ENCODE data around the gene ATG4C.

The ATG4C gene

GRCh38 chr1:62783736-62784508 is at the start of gene ATG4C (continued):
- no peak for TF ChIP-seq ZIC2 (tag by site-specific recombination; IDR thresholded peaks at IDR 0.05)
- TF ChIP-seq ZNF549 (tag by site-specific recombination; IDR thresholded peaks at IDR 0.05): no peak
- peak; percentile 80; the same call in 1 of the 2 replicates for TF ChIP-seq ZBTB1 (tag by site-specific recombination; IDR thresholded peaks at IDR 0.05)
- TF ChIP-seq ZFP41 (tag by site-specific recombination; IDR thresholded peaks at IDR 0.05; ENCODE audit: borderline replicate concordance): no peak
- no peak for TF ChIP-seq ZNF596 (tag by site-specific recombination; IDR thresholded peaks at IDR 0.05)
- no peak for TF ChIP-seq RBAK (tag by site-specific recombination; IDR thresholded peaks at IDR 0.05)
- peak; percentile 59; the same call in 1 of the 2 replicates for TF ChIP-seq ZBTB48 (tag by site-specific recombination; IDR thresholded peaks at IDR 0.05)
- TF ChIP-seq ZNF214 (tag by site-specific recombination; IDR thresholded peaks at IDR 0.05; ENCODE audit: borderline replicate concordance): no peak
- TF ChIP-seq ZNF138 (tag by site-specific recombination; IDR thresholded peaks at IDR 0.05; ENCODE audit: borderline replicate concordance): no peak
- TF ChIP-seq, protein P1, sequence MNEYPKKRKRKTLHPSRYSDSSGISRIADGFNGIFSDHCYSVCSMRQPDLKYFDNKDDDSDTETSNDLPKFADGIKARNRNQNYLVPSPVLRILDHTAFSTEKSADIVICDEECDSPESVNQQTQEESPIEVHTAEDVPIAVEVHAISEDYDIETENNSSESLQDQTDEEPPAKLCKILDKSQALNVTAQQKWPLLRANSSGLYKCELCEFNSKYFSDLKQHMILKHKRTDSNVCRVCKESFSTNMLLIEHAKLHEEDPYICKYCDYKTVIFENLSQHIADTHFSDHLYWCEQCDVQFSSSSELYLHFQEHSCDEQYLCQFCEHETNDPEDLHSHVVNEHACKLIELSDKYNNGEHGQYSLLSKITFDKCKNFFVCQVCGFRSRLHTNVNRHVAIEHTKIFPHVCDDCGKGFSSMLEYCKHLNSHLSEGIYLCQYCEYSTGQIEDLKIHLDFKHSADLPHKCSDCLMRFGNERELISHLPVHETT (tag by site-specific recombination; IDR thresholded peaks at IDR 0.05): peak; percentile 72
- TF ChIP-seq ZNF837 (tag by site-specific recombination; IDR thresholded peaks at IDR 0.05): no peak
- TF ChIP-seq ZNF558 (tag by site-specific recombination; IDR thresholded peaks at IDR 0.05): peak; percentile 73; the same call in 1 of the 2 replicates
- TF ChIP-seq, protein P2, sequence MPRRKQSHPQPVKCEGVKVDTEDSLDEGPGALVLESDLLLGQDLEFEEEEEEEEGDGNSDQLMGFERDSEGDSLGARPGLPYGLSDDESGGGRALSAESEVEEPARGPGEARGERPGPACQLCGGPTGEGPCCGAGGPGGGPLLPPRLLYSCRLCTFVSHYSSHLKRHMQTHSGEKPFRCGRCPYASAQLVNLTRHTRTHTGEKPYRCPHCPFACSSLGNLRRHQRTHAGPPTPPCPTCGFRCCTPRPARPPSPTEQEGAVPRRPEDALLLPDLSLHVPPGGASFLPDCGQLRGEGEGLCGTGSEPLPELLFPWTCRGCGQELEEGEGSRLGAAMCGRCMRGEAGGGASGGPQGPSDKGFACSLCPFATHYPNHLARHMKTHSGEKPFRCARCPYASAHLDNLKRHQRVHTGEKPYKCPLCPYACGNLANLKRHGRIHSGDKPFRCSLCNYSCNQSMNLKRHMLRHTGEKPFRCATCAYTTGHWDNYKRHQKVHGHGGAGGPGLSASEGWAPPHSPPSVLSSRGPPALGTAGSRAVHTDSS (tag by site-specific recombination; IDR thresholded peaks at IDR 0.05): no peak
- TF ChIP-seq ZNF175 (tag by site-specific recombination; IDR thresholded peaks at IDR 0.05): no peak
- TF ChIP-seq, protein P3, sequence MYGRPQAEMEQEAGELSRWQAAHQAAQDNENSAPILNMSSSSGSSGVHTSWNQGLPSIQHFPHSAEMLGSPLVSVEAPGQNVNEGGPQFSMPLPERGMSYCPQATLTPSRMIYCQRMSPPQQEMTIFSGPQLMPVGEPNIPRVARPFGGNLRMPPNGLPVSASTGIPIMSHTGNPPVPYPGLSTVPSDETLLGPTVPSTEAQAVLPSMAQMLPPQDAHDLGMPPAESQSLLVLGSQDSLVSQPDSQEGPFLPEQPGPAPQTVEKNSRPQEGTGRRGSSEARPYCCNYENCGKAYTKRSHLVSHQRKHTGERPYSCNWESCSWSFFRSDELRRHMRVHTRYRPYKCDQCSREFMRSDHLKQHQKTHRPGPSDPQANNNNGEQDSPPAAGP (tag by site-specific recombination; IDR thresholded peaks at IDR 0.05): peak; percentile 76
- no peak; the same call in 1 of the 2 replicates for TF ChIP-seq ZNF324 (tag by site-specific recombination; IDR thresholded peaks at IDR 0.05)
- TF ChIP-seq, protein P4, sequence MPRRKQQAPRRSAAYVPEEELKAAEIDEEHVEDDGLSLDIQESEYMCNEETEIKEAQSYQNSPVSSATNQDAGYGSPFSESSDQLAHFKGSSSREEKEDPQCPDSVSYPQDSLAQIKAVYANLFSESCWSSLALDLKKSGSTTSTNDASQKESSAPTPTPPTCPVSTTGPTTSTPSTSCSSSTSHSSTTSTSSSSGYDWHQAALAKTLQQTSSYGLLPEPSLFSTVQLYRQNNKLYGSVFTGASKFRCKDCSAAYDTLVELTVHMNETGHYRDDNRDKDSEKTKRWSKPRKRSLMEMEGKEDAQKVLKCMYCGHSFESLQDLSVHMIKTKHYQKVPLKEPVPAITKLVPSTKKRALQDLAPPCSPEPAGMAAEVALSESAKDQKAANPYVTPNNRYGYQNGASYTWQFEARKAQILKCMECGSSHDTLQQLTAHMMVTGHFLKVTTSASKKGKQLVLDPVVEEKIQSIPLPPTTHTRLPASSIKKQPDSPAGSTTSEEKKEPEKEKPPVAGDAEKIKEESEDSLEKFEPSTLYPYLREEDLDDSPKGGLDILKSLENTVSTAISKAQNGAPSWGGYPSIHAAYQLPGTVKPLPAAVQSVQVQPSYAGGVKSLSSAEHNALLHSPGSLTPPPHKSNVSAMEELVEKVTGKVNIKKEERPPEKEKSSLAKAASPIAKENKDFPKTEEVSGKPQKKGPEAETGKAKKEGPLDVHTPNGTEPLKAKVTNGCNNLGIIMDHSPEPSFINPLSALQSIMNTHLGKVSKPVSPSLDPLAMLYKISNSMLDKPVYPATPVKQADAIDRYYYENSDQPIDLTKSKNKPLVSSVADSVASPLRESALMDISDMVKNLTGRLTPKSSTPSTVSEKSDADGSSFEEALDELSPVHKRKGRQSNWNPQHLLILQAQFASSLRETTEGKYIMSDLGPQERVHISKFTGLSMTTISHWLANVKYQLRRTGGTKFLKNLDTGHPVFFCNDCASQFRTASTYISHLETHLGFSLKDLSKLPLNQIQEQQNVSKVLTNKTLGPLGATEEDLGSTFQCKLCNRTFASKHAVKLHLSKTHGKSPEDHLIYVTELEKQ (tag by site-specific recombination; IDR thresholded peaks at IDR 0.05; ENCODE audit: borderline replicate concordance): no peak
- no peak for TF ChIP-seq ZNF221 (tag by site-specific recombination; IDR thresholded peaks at IDR 0.05; ENCODE audit: borderline replicate concordance)
- TF ChIP-seq, protein P5, sequence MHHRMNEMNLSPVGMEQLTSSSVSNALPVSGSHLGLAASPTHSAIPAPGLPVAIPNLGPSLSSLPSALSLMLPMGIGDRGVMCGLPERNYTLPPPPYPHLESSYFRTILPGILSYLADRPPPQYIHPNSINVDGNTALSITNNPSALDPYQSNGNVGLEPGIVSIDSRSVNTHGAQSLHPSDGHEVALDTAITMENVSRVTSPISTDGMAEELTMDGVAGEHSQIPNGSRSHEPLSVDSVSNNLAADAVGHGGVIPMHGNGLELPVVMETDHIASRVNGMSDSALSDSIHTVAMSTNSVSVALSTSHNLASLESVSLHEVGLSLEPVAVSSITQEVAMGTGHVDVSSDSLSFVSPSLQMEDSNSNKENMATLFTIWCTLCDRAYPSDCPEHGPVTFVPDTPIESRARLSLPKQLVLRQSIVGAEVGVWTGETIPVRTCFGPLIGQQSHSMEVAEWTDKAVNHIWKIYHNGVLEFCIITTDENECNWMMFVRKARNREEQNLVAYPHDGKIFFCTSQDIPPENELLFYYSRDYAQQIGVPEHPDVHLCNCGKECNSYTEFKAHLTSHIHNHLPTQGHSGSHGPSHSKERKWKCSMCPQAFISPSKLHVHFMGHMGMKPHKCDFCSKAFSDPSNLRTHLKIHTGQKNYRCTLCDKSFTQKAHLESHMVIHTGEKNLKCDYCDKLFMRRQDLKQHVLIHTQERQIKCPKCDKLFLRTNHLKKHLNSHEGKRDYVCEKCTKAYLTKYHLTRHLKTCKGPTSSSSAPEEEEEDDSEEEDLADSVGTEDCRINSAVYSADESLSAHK (tag by site-specific recombination; IDR thresholded peaks at IDR 0.05): no peak
- TF ChIP-seq ZNF354C (tag by site-specific recombination; IDR thresholded peaks at IDR 0.05; ENCODE audit: borderline replicate concordance, low read depth): no peak
- no peak for TF ChIP-seq ZNF555 (tag by site-specific recombination; conservative IDR thresholded peaks at IDR 0.05)
- no peak for TF ChIP-seq HOXD13 (CRISPR knock-in tag; IDR thresholded peaks at IDR 0.05; ENCODE audit: borderline replicate concordance)
- TF ChIP-seq AEBP2 (tag by site-specific recombination; IDR thresholded peaks at IDR 0.05; ENCODE audit: borderline replicate concordance): no peak
- no peak for TF ChIP-seq ZNF768 (tag by site-specific recombination; IDR thresholded peaks at IDR 0.05)
- no peak for TF ChIP-seq ZNF416 (tag by site-specific recombination; IDR thresholded peaks at IDR 0.05)
- no peak for TF ChIP-seq GLI2 (tag by site-specific recombination; IDR thresholded peaks at IDR 0.05; ENCODE audit: borderline replicate concordance, low read depth)
- no peak for TF ChIP-seq ZNF423 (tag by site-specific recombination; IDR thresholded peaks at IDR 0.05)
